ENCODE measurements around the gene CMSS1. TPM values are rescaled to one million over a fixed set of nuclear protein-coding genes. Genes with fewer than 3 reads are reported as not detected.

CMSS1 gene
- total RNA-seq, 1 experiment from 2014 or later = 117 TPM

- no peak for DNase-seq (ENCODE audit: unreplicated experiment)
- ChIA-PET CTCF (interaction anchor here (0.6 kb wide), 1 partner anchor 271 kb away, joined by 5 read pairs; no protein-coding TSS in a partner anchor), POLR2A (no interaction called here)
- intact Hi-C loops (cut with micrococcal nuclease) = no loop called here
- H3K27ac Mint-ChIP-seq (ENCODE audit: low read depth, unreplicated experiment) = no peak overlapping the region
- no peaks in the 10 kb centered on the region for H3K4me1 Mint-ChIP-seq (ENCODE audit: insufficient read depth, unreplicated experiment)
- no peaks in the 10 kb centered on the region for H3K36me3 Mint-ChIP-seq (ENCODE audit: insufficient read depth, unreplicated experiment)
- no peak for TF ChIP-seq CTCF (IDR thresholded peaks at IDR 0.05; ENCODE audit: unreplicated experiment)
- no peak overlapping the region for H3K4me3 Mint-ChIP-seq (ENCODE audit: unreplicated experiment)
- H3K9me3 Mint-ChIP-seq (ENCODE audit: unreplicated experiment) = peaks cover 11% of the 10 kb centered on the region
- BruUV-seq (replicated peaks) = no TSS peak
- H3K27me3 Mint-ChIP-seq (ENCODE audit: insufficient read depth, unreplicated experiment) = no peaks in the 10 kb centered on the region
Observed at GRCh38 chr3:100221159-100221558, 403.5 kb downstream of the CMSS1 start.

- POLR2A ChIA-PET = interaction anchor here (0.8 kb wide), 1 partner anchor 35 kb away, joined by 4 read pairs; the partner anchor contains the start of gene TBC1D23
- BruUV-seq (replicated peaks) = no TSS peak
- Mint-ChIP-seq H3K4me3 (ENCODE audit: unreplicated experiment) (no peak overlapping the region), H3K4me1 (ENCODE audit: insufficient read depth, unreplicated experiment) (peaks cover 6% of the 10 kb centered on the region), H3K27ac (ENCODE audit: low read depth, unreplicated experiment) (no peak overlapping the region), H3K27me3 (ENCODE audit: insufficient read depth, unreplicated experiment) (no peaks in the 10 kb centered on the region), H3K36me3 (ENCODE audit: insufficient read depth, unreplicated experiment) (no peaks in the 10 kb centered on the region), H3K9me3 (ENCODE audit: unreplicated experiment) (peaks cover 6% of the 10 kb centered on the region)
- CTCF ChIA-PET = interaction anchor here (0.9 kb wide), 1 partner anchor 157 kb away, joined by 3 read pairs; no protein-coding TSS in a partner anchor
- intact Hi-C loops (cut with micrococcal nuclease) = no loop called here
- TF ChIP-seq CTCF (IDR thresholded peaks at IDR 0.05; ENCODE audit: unreplicated experiment) = no peak
- no peak for DNase-seq (ENCODE audit: unreplicated experiment)
Observed at GRCh38 chr3:100225193-100225592, 407.5 kb downstream of the CMSS1 start.

GRCh38 chr3:100225883-100226282 lies 408.2 kb downstream of the CMSS1 start:
- POLR2A ChIA-PET = no interaction called here

More at GRCh38 chr3:100225883-100226282, 408.2 kb downstream of the CMSS1 start:
- Mint-ChIP-seq H3K27ac (ENCODE audit: low read depth, unreplicated experiment) (no peak overlapping the region), H3K9me3 (ENCODE audit: unreplicated experiment) (peaks cover 6% of the 10 kb centered on the region), H3K4me1 (ENCODE audit: insufficient read depth, unreplicated experiment) (peaks cover 6% of the 10 kb centered on the region), H3K27me3 (ENCODE audit: insufficient read depth, unreplicated experiment) (no peaks in the 10 kb centered on the region), H3K4me3 (ENCODE audit: unreplicated experiment) (no peak overlapping the region), H3K36me3 (ENCODE audit: insufficient read depth, unreplicated experiment) (no peaks in the 10 kb centered on the region)
- TF ChIP-seq CTCF (IDR thresholded peaks at IDR 0.05; ENCODE audit: unreplicated experiment) = no peak
- intact Hi-C loops (cut with micrococcal nuclease) = no loop called here
- DNase-seq (ENCODE audit: unreplicated experiment) = no peak
- CTCF ChIA-PET = interaction anchor here (0.6 to 0.9 kb wide), 2 partner anchors 28 to 157 kb away, joined by 3 to 4 read pairs; no protein-coding TSS in a partner anchor
- no TSS peak for BruUV-seq (replicated peaks)

All from MCF 10A (cell line).